NCI-H524 (cell line): Measurements from ENCODE around the gene KIAA1191.
A peak's percentile ranks its signal among the peaks of the same experiment; 100 is the strongest.

Experiments
- DNase-seq, 2 experiments: peaks; one replicate each; lab custom pipeline; 2025; lab: John Stamatoyannopoulos, UW

KIAA1191 gene

DNA sequence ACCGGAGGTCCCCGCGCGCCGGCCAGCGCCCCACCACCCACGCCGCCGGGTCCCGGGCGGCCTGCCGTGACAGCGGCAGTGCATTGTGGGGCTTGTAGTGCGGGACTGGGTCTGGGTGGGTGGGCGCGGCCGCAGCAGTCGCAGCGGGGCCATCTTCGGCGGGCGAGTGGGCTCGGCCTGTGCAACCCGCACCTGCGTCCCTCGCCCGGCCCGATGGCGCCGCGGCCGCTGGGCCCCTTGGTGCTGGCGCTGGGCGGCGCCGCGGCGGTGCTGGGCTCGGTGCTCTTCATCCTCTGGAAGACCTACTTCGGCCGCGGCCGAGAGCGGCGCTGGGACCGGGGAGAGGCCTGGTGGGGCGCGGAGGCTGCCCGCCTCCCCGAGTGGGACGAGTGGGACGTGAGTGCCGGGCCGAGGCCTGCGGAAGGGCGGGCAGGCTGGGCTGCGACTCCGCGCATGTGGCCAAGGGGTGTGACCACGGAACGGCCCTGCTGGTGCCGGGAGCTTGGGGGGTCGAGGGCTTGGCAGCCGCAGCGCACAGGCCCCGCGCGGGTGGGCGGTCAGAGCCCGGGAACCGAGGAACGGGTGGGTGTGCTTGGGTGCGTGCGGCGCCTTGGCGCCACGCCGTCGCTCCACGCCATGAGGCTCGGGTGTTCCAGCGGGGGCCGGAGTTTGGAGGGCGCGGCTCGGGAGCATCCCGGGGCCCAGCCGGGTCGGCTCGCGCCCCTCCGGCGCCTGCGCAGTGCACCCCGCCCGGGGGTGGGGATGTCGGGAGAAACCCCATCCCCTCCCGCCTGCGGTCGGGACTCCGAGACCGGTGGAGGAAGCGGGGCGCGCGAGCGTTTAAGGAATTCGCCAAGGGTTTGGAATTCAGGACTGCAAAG is 4.0 kb upstream of the KIAA1191 start, which contains the start of gene ARL10:
Gene ARL10 (plus strand): TSS at position 137 of the 881 bp plus-strand sequence. CDS start 77 bp downstream, at position 214.
- peak; percentile 32 to 63 for DNase-seq

DNA sequence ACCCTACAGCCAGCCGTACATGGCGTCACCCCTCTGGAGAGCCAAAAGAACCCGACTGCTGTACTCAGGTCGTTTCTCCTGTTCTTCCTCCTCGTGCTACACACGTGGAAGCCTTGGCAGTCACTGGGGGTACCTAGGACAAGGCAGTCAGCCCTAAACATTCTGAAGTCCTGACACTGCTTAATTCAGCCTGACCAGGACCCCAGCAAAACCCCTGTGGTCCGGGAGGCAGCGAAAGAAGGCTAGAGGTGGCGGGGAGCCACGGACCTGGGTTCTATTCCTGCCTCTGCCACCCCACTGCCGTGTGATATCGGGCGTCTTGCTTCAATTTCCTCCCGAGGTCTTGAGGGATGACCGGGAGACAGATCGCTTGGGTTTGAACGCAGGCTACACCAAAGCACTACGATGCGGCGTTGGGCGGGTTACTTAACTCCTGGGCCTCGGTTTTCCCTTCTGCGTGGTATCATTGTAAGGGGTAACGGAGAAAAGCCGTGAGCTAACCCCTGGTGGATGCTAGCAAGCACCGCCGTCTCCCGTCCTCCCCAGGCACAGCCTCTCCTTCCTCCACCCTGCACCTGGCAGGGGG is 3.3 kb upstream of the KIAA1191 start:
- DNase-seq: no peak

DNA sequence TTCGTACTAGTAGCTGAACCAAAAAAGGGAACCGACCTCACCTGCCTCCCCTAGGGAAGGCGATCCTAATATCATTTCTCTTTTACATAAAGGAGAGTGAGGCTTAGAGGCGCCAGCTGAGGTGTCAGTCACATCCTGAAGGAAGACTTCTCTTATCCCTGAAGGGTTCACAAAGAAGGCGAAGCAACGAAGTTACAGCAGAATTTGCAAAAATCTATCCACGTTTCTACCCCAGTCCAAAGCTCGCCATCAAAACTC is 598 bp upstream of the KIAA1191 start:
- no peak for DNase-seq

DNA sequence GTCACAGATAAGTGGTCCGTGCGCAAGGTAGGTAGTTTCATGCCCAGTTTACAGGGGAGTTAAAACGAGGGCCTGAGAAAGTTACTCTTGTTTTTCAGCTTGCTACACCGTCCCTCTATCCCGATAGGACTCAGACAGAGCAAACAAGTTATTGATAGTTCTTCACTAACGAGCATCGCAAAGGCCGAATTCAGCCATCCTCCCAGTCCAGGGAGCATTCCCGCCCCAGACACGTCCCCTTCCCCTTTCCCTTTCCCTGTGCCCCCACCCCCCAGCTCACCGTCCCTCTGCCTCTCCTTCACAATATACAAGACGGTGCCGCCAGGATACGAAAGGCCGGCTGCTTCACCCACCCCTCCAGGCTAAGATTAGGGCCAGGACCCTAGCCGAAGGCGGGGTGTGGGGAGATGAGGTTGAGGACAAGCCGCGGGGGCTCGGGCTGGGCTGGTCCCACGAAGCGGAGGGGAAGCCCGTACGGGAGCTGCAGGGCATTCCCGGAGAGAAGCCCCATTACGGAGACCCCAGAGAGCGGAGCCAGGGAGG is 599 bp downstream of the KIAA1191 start:
- no peak for DNase-seq

DNA sequence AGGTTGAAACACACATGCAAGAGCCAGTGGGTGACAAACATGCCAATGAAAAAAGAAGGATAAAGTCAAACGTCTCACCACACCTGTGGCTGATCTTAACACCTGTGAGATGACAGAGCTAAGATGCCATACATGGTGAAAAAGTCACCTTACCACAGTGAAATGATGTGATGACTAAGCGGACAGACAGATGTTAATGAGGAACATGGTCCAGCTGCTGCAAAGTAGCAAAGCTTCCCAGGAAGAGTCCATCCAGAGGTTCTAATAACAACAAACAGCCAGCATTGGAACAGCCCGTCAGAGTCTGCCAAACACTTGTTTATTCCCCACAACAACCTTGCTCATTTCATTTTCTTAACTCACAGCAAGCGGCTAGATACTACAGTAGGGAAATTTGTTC is 1.9 kb downstream of the KIAA1191 start:
- no peak for DNase-seq

DNA sequence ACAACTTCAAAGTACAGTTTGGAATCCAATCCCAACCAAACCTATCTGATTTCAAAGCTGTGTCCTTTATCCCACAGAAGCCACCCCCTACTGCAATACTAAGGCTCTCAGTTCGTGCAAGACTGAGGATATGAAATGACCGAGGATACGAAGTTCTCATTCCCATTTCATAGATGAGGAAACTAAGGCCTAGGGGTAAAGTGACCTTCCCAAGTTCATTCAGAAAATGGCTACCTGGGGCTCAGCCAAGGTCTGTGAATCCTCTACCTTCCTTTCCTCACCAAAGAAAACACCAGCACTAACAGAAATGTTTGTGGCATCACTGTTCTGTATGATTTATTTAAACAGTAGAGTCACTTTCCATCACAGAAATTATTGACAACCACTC is 5.4 kb downstream of the KIAA1191 start:
- no peak for DNase-seq

DNA sequence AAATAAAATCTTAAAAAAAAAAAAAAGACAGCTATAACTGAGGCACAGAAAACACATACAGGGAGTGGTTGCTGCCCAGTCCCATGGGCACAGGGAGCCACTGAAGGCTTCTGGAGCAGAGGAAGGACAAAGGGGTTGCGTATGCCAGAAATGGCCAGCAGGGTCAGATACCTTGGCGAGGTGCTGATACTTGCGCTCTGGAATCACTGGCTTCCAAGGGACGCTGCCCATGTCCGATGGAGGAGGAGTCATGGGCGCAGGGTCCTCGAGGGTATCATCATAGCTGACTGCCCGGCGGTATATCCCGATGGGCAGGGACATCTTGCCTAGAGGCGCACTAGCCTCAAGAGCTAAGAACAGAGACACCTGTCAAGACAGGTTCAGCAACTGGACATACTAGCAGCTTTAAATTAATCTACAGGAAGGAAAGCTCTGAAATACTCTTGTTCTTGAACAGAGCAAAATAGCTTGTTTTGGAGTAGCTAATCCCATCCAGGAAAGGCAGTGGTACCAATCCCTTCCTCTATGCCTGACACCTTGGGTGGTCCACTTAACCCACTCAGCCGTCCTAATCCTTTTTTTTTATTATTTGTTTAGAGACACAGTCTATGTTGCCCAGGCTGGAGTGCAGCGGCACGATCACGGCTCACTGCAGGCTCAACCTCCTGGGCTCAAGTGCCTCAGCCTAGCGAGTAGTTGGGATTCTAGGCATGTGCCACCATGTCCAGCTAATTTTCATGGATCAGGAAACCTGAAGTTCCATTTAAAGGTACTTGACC is 6.0 kb downstream of the KIAA1191 start:
- peak; percentile 33 to 52 for DNase-seq

DNA sequence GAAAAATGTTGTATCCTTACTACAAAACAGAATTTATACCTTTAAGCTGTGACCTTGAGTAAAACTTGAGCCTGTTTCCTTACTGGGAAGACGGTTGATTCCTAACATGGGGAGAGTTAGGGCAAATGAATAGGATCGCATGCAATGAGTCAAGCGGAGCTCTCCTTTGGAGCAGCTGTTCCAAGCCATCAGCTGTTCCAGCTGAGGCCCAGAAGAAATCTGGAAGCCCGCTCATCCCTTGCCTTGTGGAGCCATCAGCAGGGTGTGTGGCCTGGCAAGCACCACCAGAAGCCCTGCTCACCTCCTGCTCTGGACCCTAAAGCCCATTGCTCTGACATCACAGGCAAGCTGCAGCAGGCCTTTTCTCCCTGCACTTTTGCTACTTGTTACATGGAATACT is 8.0 kb downstream of the KIAA1191 start:
- DNase-seq: no peak

DNA sequence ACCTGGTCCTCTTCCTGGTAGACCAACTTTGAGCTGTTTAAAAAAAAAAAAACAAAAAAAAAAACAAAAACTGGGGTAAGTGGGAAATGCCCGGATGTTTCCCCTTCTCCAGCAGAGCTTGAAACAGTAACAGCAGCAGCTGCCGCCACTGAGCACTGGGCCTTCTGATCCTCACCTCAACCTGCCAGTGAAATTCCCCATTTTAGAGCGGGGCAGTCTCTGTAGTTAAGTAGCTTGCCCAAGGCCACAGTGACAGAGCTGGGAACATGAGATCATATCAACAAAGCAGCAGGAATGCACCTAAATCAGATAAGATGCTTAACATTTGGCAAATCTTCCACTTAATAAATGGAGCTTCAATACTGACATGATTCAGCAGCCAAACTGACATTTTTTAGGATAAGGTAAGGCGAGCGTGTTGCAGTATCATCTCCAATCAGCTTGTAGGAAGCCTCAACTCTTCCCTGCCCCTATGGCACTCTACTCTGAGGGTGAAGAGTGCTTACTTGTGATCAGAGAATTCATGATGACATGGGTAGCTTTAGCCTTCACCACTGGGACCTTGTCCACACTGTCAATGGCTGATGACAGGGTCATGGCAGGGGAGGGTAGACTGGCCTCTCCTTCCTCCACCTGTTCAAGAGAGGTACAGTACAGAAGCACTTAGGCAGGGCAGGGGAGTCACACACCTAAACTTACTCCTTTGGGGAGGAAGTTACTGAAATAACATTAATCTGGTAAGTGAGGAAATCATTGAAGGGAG is 9.3 kb downstream of the KIAA1191 start:
- no peak for DNase-seq

DNA sequence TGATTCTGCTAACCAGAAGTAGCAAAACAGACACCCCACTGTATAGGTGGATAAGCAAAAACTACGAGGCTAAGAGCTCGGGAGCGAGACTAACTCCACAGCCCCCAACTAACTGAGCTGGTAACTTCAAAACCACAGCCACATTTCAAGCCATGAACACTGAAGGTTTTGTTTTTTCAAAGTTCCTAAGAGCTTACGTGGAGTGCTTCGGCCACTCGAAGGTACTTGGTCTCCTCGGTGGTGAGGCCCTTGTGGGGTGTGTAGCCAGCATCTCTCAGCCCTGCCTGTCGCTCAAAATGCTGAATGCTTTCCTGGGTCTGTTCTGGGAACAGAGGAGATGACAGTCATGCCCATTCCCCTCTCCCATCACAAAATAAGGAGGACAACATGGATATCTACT is 11.1 kb downstream of the KIAA1191 start:
- DNase-seq: no peak

DNA sequence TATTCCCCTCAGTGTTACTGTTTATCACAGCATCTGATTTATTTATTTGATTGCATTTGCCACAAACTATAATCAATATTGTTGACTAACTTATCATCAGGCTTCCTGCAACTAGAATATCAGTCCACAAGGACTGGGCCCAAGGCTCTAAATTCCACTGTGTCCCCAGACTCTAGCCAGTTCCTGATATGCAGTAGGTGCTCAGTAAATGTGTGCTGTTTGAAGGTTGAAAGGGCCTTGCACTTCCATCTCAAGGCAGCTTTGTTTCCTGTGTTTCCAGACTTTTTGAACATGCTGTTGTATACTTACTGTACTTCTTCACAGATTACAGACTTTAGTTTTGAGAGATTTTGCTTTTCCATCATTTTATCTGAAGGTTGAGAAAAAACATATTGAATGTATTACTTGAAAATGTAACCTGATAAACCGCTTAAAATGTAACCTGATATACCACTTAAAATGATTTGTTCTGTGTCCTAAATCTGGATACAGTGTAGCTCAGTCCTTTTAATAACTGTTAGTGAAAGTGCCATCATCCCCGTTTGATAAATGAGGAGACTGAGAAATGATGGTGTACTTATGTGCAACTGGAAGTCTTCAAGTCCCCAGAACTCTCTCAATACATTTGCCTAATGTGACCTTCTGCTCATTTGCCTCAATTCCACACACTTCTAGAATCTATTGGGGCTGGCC is 18.7 kb downstream of the KIAA1191 start:
- peak in 1 of 2 experiments; percentile 62 for DNase-seq

DNA sequence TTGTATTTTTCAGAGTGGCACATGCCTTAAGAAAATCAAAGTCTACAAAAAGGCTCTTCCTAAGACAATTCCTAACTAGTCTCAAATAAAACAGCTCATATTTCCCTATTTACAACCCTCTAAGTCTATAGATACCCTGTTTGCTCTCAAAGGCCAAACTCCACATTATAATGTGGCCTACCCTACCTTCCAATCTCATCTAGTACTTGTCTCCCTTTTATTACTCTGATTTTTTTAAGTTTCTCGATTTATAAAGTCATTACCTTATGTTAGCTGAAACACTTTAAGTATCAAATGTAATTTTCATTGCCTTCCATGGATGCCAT is 19.4 kb downstream of the KIAA1191 start:
- no peak for DNase-seq

DNA sequence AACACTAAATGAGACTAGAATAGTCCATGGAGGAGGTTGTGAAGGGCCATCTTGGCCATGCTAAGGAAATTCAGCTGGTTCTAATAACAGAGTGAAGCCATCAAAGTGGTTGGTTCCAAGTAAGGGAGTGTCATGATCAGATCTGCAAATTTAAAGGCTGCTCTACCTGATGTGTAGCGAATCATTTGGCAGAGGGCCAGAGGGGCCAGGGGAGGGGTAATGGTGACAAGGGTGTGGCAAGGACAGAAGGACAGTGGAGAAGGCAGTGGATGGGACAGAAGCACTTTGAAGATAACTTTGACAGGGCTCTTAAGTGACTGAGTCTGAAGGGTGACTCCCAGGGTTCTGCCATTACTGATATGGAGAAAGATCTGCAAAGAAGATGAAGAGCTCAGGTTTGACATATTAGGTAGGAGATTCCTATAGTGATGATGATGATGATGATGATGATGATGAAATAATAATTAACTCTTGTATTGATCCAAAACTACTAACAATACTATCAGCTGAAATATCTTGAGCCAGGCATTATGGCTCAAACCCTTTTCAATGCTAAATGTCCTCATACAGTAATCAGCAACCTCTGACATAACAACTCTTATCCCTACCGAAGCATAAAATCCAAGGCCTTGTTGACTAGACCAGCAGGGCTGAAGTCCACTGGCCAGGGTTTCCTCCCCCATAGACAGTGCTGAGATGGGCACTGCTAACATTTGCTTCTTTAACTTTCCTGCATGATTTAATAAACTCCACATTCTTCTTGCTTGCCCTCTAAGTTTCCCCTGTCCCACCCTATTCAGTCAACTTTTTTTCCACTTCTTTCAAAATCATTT is 20.0 kb downstream of the KIAA1191 start:
- DNase-seq: no peak

DNA sequence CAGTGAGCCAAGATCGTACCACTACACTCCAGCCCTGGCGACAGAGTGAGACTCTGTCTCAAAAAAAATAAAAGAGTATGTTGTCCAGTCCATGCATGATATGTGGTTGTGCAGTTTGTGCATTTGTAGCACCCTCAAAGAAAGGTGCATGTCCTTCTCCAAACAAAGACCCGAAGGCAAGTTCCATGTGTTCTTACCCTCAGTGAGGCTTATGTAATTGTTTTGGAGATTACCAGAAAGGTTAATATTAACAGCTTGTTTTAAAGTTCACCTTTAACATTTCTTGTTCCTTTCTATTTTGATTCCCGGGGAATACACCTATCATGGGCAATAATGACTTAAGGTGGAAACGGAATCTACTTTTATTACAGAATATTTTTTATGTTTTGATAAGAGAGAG is 22.3 kb downstream of the KIAA1191 start:
- DNase-seq: no peak

DNA sequence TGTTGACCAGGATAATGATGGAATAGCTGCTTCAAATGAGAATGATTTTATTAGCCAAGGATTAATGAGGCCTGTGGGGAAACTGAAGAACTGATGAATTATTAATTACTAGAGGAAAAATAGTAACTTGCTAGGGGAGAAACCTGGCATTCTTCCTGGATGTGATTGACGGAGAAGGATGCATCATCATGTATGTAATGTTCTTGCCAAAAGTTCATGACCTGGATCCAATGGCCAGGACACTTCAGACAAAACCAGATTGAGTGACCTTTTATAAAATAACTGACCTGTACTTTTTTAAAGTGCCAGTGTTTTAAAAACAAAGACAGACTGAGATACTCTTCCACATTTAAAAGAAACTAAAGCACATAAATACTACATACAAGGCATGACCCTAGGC is 23.7 kb downstream of the KIAA1191 start:
- no peak for DNase-seq

DNA sequence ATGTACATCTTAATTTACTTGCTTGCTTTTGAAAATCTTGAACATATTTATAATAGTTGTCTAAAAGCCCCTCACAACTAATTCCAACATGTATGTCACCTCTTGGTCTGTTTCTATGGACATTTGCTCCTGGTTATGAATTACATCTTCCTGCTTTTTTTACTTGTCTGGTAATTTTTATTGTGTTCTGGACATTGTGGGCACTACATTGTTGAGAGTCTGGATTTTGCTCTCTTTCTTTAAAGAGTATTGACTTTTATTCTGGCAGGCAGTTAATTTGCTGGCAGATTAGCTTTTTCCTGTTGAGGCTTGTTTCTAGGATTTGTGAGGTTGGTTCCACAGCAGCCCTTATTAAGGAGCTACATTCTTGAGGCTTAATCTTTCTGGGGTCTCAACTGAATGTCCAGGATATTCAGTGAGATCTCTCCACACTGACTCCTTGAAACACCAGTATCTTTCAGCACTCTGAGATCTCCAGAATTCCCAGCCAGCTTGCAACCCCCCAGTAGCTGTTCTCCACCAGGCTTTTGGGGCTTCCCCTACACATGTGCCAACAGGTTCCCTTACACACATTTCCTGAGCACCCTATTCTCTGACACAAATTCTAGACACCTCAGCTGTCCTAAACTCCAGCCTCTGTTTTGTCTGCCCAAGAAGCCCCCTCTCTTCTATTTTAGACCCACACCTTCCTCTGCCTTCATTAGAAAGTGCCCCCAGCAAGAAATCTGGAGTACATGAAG is 27.4 kb downstream of the KIAA1191 start:
- DNase-seq: no peak

DNA sequence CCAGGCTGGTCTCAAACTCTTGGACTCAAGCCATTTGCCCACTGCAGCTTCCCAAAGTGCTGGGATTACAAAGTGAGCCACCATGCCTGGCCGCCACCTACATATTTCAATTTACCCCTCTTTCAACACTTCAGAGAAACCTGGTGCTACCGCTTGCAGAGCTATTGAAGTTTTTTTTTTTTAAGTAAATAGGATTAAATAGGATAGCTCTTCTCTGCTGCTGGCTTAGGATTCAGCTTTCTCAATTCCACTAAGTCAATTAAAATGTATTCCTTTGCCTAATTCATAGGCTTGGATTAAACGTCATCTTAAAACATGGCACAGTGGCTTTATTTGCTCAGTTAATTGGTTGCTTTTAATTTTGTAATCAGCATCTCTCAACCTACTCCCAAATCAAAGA is 41.0 kb downstream of the KIAA1191 start:
- DNase-seq: peak in 1 of 2 experiments; percentile 20

DNA sequence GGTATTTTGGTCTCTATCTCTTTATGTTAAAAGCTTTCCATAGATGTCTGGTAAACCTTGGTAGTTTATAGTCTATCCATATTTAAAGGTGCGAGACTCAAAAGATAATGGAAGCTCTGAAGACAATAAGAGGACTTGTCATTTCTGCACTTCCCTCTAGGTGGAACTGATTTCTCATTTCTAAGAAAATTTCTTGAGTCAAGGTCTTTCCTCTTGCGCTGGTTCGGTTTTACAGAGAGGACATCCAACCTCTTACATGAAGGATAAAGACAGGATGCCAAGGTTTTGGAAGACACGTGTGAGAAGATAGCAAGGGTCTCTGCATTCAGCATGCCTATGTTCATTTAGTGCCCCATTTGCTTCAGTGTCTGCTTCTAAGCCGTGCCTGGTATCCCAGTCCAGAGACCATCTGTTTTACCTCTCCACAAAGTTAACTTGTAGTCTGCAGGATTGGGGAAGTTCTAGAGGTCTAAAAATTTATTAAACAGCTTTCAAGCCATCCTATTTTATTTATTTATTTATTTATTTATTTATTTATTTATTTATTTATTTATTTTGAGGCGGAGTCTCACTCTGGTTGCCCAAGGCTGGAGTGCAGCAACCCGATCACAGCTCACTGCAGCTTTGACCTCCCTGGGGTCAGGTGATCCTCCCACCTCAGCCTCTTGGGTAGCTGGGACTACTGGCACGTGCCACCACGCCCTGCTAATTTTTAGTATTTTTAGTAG is 41.6 kb downstream of the KIAA1191 start:
- peak in 1 of 2 experiments; percentile 12 for DNase-seq
